ENCODE measurements around the gene NTRK1. TPM values are rescaled to one million over a fixed set of nuclear protein-coding genes. Genes with fewer than 3 reads are reported as not detected.

Gene NTRK1
- total RNA-seq, 1 experiment from 2014 or later = not detected

DNA sequence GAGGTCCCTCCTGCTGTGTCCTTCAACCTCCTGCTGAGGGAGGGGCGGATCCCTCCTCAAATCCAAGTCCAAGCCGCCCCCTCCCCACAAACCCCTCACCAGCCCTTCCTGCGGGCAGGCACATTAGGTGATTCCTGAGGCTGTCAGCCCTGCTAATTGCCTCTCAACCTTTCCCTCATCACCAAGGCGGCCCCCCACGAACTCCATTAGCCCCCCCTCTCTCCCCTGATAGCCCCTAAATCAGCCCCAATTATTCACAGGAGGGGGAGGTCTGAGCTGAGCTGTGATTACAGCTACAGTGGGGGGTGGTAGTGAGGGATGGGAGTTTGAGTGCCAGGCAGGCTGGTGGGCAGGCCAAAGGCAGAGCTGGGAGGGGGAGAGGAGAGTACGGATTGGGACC, 27.1 kb downstream of the NTRK1 start:
- Histone ChIP-seq H3K27me3 (ENCODE audit: insufficient read depth, low read depth) (peaks cover 32% of the 10 kb centered on the region), H3K4me2 (no peak overlapping the region), H2AFZ (no peak overlapping the region), H3K79me2 (ENCODE audit: low read depth) (no peaks in the 10 kb centered on the region), H3K36me3 (ENCODE audit: low read depth) (no peaks in the 10 kb centered on the region), H3K9me3 (ENCODE audit: insufficient read depth, low read depth) (no peaks in the 10 kb centered on the region), H3K4me1 (replicated peaks; ENCODE audit: insufficient read depth) (no peaks in the 10 kb centered on the region), H3K4me3 (no peak overlapping the region), H3K9me2 (ENCODE audit: insufficient read depth) (no peaks in the 10 kb centered on the region), H4K20me1 (ENCODE audit: insufficient read depth) (no peaks in the 10 kb centered on the region), H3K27ac (no peak overlapping the region), H3F3A (ENCODE audit: insufficient read depth, low read depth) (peaks cover 5% of the 10 kb centered on the region; the same call in 1 of the 2 replicates)
- no peak for DNase-seq
- ChIA-PET POLR2A (ENCODE audit: unreplicated experiment) (no interaction called here), CTCF (interaction anchor here (0.6 to 0.9 kb wide), 2 partner anchors 162 to 199 kb away, joined by 3 to 16 read pairs; no protein-coding TSS in a partner anchor)
- intact Hi-C loops (cut with micrococcal nuclease; ENCODE audit: unreplicated experiment) = no loop called here
- no TSS peak for BruUV-seq (replicated peaks)
- TF ChIP-seq, protein P1, sequence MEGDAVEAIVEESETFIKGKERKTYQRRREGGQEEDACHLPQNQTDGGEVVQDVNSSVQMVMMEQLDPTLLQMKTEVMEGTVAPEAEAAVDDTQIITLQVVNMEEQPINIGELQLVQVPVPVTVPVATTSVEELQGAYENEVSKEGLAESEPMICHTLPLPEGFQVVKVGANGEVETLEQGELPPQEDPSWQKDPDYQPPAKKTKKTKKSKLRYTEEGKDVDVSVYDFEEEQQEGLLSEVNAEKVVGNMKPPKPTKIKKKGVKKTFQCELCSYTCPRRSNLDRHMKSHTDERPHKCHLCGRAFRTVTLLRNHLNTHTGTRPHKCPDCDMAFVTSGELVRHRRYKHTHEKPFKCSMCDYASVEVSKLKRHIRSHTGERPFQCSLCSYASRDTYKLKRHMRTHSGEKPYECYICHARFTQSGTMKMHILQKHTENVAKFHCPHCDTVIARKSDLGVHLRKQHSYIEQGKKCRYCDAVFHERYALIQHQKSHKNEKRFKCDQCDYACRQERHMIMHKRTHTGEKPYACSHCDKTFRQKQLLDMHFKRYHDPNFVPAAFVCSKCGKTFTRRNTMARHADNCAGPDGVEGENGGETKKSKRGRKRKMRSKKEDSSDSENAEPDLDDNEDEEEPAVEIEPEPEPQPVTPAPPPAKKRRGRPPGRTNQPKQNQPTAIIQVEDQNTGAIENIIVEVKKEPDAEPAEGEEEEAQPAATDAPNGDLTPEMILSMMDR (conservative IDR thresholded peaks at IDR 0.05) = no peak
- no peak for TF ChIP-seq EZH2 (IDR thresholded peaks at IDR 0.05; ENCODE audit: low read depth)

DNA sequence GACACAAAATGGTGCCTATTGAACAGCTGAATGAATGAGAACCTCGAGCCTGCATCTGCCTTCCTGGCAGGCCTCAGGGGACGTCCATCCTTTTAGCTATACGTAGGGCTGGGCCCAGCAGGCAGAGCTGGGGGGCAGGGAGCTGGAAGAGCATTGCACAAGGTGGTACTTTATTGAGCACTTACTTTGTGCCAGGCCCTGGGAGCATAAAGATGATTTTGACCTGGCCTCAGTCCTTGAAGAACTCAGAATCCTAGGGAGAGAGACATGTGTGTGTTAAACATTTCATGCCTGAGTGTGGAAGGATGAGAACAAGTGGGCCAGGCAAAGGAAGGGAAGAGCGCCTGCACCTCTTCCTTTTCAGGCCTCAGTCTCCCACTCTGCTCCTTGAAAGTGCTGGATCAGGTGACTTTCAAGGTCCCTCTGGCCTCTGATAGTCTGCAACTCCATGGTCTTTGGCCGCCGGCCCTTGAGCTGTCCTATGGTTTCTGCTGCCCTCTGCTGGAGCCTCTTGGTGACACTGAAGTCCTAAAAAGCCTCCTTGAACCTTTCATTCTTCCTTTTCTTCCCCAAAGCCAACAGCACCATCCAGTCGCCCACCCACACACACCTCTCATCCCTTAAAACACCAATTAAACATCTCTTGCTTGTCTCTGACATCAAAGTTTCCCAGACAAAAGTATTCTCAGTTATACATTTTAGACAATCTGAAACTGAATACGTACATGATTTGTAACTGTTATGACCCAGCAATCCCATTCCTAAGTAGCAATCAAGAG, 29.3 kb downstream of the NTRK1 start:
- Histone ChIP-seq H4K20me1 (ENCODE audit: insufficient read depth) (no peaks in the 10 kb centered on the region), H3K4me2 (no peak overlapping the region), H2AFZ (no peak overlapping the region), H3K27ac (no peak overlapping the region), H3K79me2 (ENCODE audit: low read depth) (no peaks in the 10 kb centered on the region), H3K36me3 (ENCODE audit: low read depth) (no peaks in the 10 kb centered on the region), H3F3A (ENCODE audit: insufficient read depth, low read depth) (peaks cover 6% of the 10 kb centered on the region; the same call in 1 of the 2 replicates), H3K27me3 (ENCODE audit: insufficient read depth, low read depth) (peaks cover 18% of the 10 kb centered on the region), H3K9me2 (ENCODE audit: insufficient read depth) (no peaks in the 10 kb centered on the region), H3K4me3 (no peak overlapping the region), H3K9me3 (ENCODE audit: insufficient read depth, low read depth) (no peaks in the 10 kb centered on the region), H3K4me1 (replicated peaks; ENCODE audit: insufficient read depth) (no peaks in the 10 kb centered on the region; the same call in 1 of the 2 replicates)
- intact Hi-C loops (cut with micrococcal nuclease; ENCODE audit: unreplicated experiment) = loop anchor here (1.0 to 10.0 kb wide), 6 partner anchors 93 to 267 kb away; no protein-coding TSS in a partner anchor
- BruUV-seq (replicated peaks) = no TSS peak
- TF ChIP-seq EZH2 (IDR thresholded peaks at IDR 0.05; ENCODE audit: low read depth) = no peak
- TF ChIP-seq, protein P1 (conservative IDR thresholded peaks at IDR 0.05) = peak; percentile 91
- ChIA-PET CTCF (interaction anchor here (0.6 to 2.7 kb wide), 9 partner anchors 9 to 262 kb away, joined by 3 to 11 read pairs (median 4); no protein-coding TSS in a partner anchor), POLR2A (ENCODE audit: unreplicated experiment) (interaction anchor here (0.8 kb wide), 1 partner anchor 1152 kb away, joined by 5 read pairs; no protein-coding TSS in a partner anchor)
- DNase-seq = peak; percentile 59 to 77

- POLR2A ChIA-PET (ENCODE audit: unreplicated experiment) = interaction anchor here (0.6 kb wide), 1 partner anchor 37 kb away, joined by 6 read pairs; no protein-coding TSS in a partner anchor
- CTCF ChIA-PET = interaction anchor here (0.6 to 0.9 kb wide), 5 partner anchors 14 to 203 kb away, joined by 4 to 11 read pairs (median 7); partner anchors contain the start of gene LRRC71
- intact Hi-C loops (cut with micrococcal nuclease; ENCODE audit: unreplicated experiment) = loop anchor here (1.0 to 10.0 kb wide), 6 partner anchors 28 to 265 kb away; partner anchors contain the start of gene LRRC71
- H3K4me1 ChIP-seq (replicated peaks; ENCODE audit: insufficient read depth) = peaks cover 23% of the 10 kb centered on the region
- no peaks in the 10 kb centered on the region for H3K36me3 ChIP-seq (ENCODE audit: low read depth)
- no peaks in the 10 kb centered on the region for H3K9me2 ChIP-seq (ENCODE audit: insufficient read depth)
- peak overlapping the region; percentile 60 for H3K4me2 ChIP-seq
- no peak overlapping the region for H3K27ac ChIP-seq
- TF ChIP-seq EZH2 (IDR thresholded peaks at IDR 0.05; ENCODE audit: low read depth) = no peak
- TF ChIP-seq, protein P1 (conservative IDR thresholded peaks at IDR 0.05) = peak; percentile 87
- H3K9me3 ChIP-seq (ENCODE audit: insufficient read depth, low read depth) = no peaks in the 10 kb centered on the region
- no peak overlapping the region; the same call in 1 of the 2 replicates for H2AFZ ChIP-seq
- H3F3A ChIP-seq (ENCODE audit: insufficient read depth, low read depth) = peaks cover 22% of the 10 kb centered on the region
- no peaks in the 10 kb centered on the region for H4K20me1 ChIP-seq (ENCODE audit: insufficient read depth)
- peaks cover 8% of the 10 kb centered on the region for H3K27me3 ChIP-seq (ENCODE audit: insufficient read depth, low read depth)
- BruUV-seq (replicated peaks) = no TSS peak
- peak overlapping the region; percentile 24; the same call in 1 of the 2 replicates for H3K4me3 ChIP-seq
- no peaks in the 10 kb centered on the region for H3K79me2 ChIP-seq (ENCODE audit: low read depth)
- peak; percentile 75 to 91 for DNase-seq
These were observed 31.8 kb downstream of the NTRK1 start for GRCh38 chr1:156892190-156893047.

Data from PC-9 (cell line).